ENCODE results near the gene KRTAP19-3.

DNA sequence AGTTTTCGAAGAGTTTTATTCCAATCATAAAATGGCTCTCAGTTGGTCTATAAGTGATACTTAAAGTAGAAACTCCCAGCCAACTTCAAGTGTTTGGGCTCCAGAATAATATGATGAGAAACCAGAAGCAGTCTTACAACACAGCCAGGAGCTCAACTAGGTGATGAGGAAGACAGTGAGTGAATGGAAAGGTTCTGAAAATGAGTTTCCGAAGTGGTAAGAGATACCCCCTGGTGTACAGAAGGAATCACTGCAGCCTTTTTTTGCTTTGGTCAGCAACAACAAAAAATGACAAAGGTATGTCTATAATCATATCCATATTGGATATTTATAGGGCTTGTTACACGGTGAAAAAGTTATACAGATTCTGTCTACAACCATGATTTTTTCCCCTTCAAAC is 28.1 kb downstream of the KRTAP19-3 start:
- TF ChIP-seq CTCF (IDR thresholded peaks at IDR 0.05) (peak in 1 of 4 donors; percentile 43), POLR2A (IDR thresholded peaks at IDR 0.05) (no peak)
